Fibroblast of lung (primary cell): ENCODE results near the gene MRPS12.

Experiments used
- CTCF ChIP-seq, 2 donors: IDR thresholded peaks in 1 of 2; conservative IDR thresholded peaks in 1 of 2; 1 replicate in 1 of 2; 2 replicates in 1 of 2; pipeline ENCODE4 v1.5.1; 2011 to 2012; ENCODE audit warnings: low read length in 2 of 2, control low read depth in 1 of 2, inconsistent platforms in 1 of 2, low read depth in 1 of 2, mild to moderate bottlenecking in 1 of 2
- EZH2 ChIP-seq: IDR thresholded peaks from 2 replicates; pipeline ENCODE4 v1.5.1; 2012; ENCODE audit warnings: low read length, control low read depth, mild to moderate bottlenecking; ENCODE audit errors: missing control alignments

- TF ChIP-seq EZH2 (no peak), CTCF (conservative IDR thresholded peaks at IDR 0.05 in 1 of 2, IDR thresholded peaks at IDR 0.05 in 1 of 2; ENCODE audit: low read depth in 1 of 2, low read length in 2 of 2) (no peak)
Observed at GRCh38 chr19:38892841-38893240, 37.9 kb upstream of the MRPS12 start.
